HG03103 (cell line): ENCODE results near the gene SLC49A3.
"Not testable (repeated sequence)": the region's sequence is repeated elsewhere in the genome, so short reads cannot be mapped to it uniquely, and the experiment has no call there.

Source experiments
- ATAC-seq: cut with Tn5 transposase; IDR thresholded peaks from one replicate; pipeline ENCODE4 v1.9.1; 2021; ENCODE audit warnings: low read depth; ENCODE audit not compliant: unreplicated experiment

SLC49A3 gene

GRCh38 chr4:722169-722725, 33.3 kb upstream of the SLC49A3 start:
- no peak for ATAC-seq

GRCh38 chr4:721261-722168, 32.6 kb upstream of the SLC49A3 start:
- ATAC-seq, result no peak

DNA sequence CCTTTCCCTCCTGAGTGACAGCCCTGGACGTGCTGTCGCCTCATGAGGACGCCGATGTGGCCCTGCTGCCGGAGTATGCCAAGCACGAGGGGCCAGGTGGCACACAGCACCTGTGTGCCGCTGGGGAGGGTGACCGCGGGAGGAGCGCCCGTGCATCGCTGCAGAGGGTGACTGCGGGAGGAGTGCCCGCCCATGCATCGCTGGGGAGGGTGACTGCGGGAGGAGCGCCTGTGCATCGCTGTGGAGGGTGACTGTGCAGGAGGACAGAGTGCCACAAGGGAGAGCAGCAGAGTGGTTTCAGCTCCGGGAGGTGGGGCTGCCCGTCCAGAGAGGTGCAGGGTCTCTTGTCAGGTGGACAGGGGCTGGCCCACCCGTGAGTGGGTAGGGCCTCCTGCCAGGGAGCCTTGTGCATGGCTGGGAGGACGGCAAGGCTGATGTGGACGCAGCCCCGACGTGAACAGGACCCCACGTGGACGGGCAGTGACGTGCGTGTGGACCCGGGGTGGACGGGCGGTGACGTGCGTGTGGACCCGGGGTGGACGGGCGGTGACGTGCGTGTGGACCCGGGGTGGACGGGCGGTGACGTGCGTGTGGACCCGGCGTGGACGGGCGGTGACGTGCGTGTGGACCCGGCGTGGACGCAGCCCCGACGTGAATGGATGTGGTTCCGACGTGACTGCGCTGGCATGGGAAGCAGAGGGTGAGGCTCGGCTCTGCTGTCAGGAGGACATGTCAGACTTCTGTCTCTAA, 31.3 kb upstream of the SLC49A3 start:
- ATAC-seq, result no peak

- no peak for ATAC-seq
Observed at GRCh38 chr4:718460-718859, 29.5 kb upstream of the SLC49A3 start.

GRCh38 chr4:717601-718320, 28.8 kb upstream of the SLC49A3 start:
- ATAC-seq, result no peak

- no peak for ATAC-seq
Observed at GRCh38 chr4:714087-714486, 25.1 kb upstream of the SLC49A3 start.

GRCh38 chr4:712916-713632, 24.1 kb upstream of the SLC49A3 start:
- no peak for ATAC-seq

GRCh38 chr4:712093-712492, 23.1 kb upstream of the SLC49A3 start:
- no peak for ATAC-seq

DNA sequence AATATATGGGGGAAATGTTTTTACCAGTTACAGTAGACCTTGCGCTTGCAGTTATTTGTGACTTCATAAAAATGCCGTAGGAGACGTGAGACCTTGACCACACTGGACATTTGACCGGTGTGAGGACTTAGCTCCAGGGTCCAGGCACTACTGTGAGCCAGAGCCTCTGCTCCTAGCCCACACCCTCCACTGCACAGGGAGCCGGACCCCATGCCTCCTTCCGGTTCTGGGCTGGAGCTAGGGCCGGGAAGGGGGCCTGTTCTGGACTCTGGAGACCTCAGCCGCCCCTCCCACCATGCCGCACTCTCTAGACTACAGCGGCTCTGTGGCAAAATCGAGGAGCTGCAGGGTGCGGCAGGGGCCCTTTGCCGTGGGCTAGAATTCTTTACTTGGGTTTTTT, 22.0 kb upstream of the SLC49A3 start:
- ATAC-seq, result no peak

GRCh38 chr4:710116-710515, 21.2 kb upstream of the SLC49A3 start:
- no peak for ATAC-seq

DNA sequence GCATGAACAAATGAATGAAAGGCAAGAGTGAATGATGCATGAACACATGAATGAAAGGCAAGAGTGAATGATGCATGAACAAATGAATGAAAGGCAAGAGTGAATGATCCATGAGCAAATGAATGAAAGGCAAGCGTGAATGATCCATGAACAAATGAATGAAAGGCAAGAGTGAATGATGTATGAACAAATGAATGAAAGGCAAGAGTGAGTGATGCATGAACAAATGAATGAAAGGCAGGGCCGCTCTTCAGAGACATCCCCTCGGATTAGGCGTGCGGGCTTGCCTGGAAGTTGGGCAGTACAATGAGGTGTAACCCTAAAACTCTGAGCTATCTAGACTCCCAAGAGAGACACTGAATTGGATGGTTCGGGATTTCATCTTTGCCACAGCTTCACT, 20.4 kb upstream of the SLC49A3 start:
- ATAC-seq, result no peak

- ATAC-seq, result no peak
Observed at GRCh38 chr4:708631-708933, 19.6 kb upstream of the SLC49A3 start.

DNA sequence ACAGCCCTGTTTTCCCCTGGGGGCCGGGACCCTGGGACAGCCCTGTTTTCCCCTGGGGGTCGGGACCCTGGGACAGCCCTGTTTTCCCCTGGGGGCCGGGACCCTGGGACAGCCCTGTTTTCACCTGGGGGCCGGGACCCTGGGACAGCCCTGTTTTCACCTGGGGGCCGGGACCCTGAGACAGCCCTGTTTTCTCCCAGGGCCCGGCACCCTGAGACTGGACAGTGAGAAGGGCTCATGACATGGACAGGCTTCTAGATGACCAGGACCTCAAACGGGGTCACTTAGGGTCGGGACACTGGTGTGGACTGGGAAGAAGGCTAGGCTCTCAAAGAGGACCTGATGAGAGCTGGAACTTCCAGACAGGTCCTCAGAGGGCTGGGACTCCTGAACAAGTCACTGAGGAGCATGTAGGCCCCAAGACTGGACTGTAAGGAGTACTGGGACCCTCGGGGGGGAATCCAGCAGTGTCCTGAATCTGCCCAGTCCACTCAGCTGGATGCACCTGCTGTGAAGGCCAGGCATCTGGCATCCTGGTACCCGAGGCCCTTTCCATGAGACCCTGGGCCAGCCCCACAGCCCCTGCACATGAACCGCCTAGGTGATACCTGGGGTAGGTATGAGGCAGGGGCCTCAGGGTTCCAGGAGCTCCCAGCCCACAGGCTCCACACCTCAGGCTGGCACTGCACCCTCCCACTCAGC, 19.1 kb upstream of the SLC49A3 start:
- no peak for ATAC-seq

DNA sequence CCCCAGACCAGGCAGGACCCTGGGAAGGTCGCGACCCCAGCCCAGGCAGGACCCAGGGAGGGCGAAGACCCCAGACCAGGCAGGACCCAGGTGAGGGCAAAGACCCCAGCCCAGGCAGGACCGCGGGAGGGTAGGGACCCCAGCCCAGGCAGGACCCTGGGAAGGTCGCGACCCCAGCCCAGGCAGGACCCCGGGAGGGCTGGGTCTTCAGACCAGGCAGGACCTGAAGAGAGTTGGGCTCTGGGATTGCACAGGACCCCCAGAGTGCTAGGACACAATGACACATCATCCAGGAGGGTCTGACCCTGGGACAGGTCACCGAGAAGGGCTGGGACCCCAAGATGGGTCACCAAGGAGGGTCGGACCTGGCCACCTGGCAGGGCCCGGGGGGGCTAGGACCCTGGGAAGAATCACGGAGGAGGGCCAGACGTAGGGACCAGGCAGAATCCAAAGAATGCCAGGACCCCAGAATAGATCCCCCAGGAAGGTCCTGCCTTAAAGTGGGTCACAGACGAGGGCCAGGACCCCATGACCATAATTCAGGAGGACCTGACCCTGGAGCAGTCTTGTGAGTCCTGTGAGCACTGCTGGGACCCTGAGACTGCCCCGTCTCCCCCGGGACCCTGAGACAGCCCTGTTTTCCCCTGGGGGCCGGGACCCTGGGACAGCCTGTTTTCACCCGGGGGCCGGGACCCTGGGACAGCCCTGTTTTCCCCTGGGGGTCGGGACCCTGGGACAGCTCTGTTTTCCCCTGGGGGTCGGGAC, 18.1 kb upstream of the SLC49A3 start:
- no peak for ATAC-seq

DNA sequence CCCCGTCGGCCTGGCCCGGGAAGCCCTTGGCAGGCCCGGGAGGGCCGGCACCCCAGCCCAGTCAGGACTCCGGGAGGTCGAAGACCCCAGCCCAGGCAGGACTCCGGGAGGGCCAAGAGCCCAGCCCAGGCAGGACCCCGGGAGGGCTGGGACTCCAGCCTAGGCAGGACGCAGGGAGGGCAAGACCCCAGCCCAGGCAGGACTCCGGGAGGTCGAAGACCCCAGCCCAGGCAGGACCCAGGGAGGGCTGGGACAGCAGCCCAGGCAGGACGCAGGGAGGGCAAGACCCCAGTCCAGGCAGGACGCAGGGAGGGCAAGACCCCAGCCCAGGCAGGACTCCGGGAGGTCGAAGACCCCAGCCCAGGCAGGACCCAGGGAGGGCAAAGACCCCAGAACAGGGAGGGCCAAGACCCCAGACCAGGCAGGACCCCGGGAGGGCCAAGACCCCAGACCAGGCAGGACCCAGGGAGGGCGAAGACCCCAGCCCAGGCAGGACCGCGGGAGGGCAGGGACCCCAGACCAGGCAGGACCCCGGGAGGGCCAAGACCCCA, 17.2 kb upstream of the SLC49A3 start:
- not testable (repeated sequence) for ATAC-seq

GRCh38 chr4:705278-706082, 16.5 kb upstream of the SLC49A3 start, which contains the start of gene PCGF3:
Gene PCGF3 (plus strand): TSS chr4:705832. CDS start chr4:733681, 27,849 bp downstream.
- ATAC-seq, result peak; percentile 91

DNA sequence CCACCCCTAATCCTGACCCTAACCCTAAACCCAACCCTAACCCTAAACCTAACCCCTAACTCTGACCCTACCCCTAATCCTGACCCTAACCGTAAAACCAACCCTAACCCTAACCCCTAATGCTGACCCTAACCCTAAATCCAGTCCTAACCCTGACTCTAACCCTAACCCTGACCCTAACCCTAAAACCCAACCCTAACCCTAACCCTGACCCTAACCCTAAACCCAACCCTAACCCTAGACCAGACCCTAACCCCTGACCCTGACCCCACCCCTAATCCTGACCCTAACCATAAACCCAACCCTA, 16.0 kb upstream of the SLC49A3 start:
- no peak for ATAC-seq
